B cell (primary cell): ENCODE data around the gene NSD1. TPM values are rescaled to one million over a fixed set of nuclear protein-coding genes. Genes with fewer than 3 reads are reported as not detected.
A peak's percentile ranks its signal among the peaks of the same experiment; 100 is the strongest.

Experiments
- ATAC-seq: fragments of 200-7000 bp; cut with Tn5 transposase; one replicate; pipeline ENCODE4 v1.10.0; 2021; ENCODE audit warnings: low read depth, mild to moderate bottlenecking, moderate number of reproducible peaks, moderate library complexity
- CTCF ChIA-PET: fragments of 350-600 bp; sonication (Branson Sonifier 250); formaldehyde crosslinking; loops from one replicate; lab custom pipeline; 2021; ENCODE audit warnings: antibody characterized with exemption, inconsistent platforms; lab: Charles Lee
- POLR2A ChIA-PET: fragments of 350-600 bp; sonication (Branson Sonifier 250); formaldehyde crosslinking; loops from one replicate; lab custom pipeline; 2021; ENCODE audit warnings: antibody characterized with exemption; lab: Charles Lee
- DNase-seq: peaks from one replicate; pipeline ENCODE4 v3.0.0; 2013
- H2AFZ ChIP-seq: 2 replicates; pipeline ENCODE4 v1.6.1; 2012; ENCODE audit warnings: mild to moderate bottlenecking, low read depth, low read length; ENCODE audit not compliant: insufficient read depth, poor library complexity, severe bottlenecking
- H3K27ac ChIP-seq, 2 donors: 1 replicate in 1 of 2; 2 replicates in 1 of 2; pipeline ENCODE4 v1.5.1; 2012 to 2013; ENCODE audit warnings: low read length in 2 of 2, mild to moderate bottlenecking in 2 of 2, moderate library complexity in 1 of 2
- H3K27me3 ChIP-seq, 4 experiments: fragments of 200-600 bp in 1 of 4; sonication (generic) in 1 of 4; replicated peaks in 1 of 4; 1 replicate in 2 of 4; 2 replicates in 2 of 4; pipeline versions ENCODE4 v1.6.1 to v1.7.0; 2013 to 2016; ENCODE audit warnings: low read length in 3 of 4, mild to moderate bottlenecking in 2 of 4, mixed read lengths in 1 of 4, moderate library complexity in 1 of 4; ENCODE audit not compliant: insufficient read depth in 4 of 4, control insufficient read depth in 3 of 4; ENCODE audit errors: control extremely low read depth in 1 of 4
- H3K36me3 ChIP-seq, 2 experiments: replicated peaks in 1 of 2; 1 replicate in 1 of 2; 2 replicates in 1 of 2; pipeline versions ENCODE4 v1.6.1 to v1.7.1; 2013; ENCODE audit warnings: low read length in 1 of 2; ENCODE audit not compliant: insufficient read depth in 2 of 2, control insufficient read depth in 1 of 2; ENCODE audit errors: control extremely low read depth in 1 of 2, extremely low read depth in 1 of 2
- H3K4me1 ChIP-seq, 2 donors: fragments of 200-600 bp in 1 of 2; sonication (generic) in 1 of 2; 1 replicate in 1 of 2; 2 replicates in 1 of 2; pipeline versions ENCODE4 v1.5.1 to v1.6.1; 2013 to 2017; ENCODE audit warnings: low read length in 2 of 2; ENCODE audit not compliant: control insufficient read depth in 2 of 2, insufficient read depth in 2 of 2
- H3K4me2 ChIP-seq: replicated peaks from 2 replicates; pipeline ENCODE3; 2012; ENCODE audit warnings: mild to moderate bottlenecking, low read depth, low read length; ENCODE audit not compliant: poor library complexity, severe bottlenecking
- H3K4me3 ChIP-seq, 5 experiments: fragments of 200-600 bp in 1 of 5; sonication (generic) in 1 of 5; 1 replicate in 3 of 5; 2 replicates in 2 of 5; pipeline versions ENCODE4 v1.5.1 to v1.7.0; 2011 to 2016; ENCODE audit warnings: low read length in 4 of 5, mild to moderate bottlenecking in 4 of 5, low read depth in 2 of 5, control low read depth in 1 of 5, moderate library complexity in 1 of 5; ENCODE audit not compliant: insufficient read depth in 1 of 5; ENCODE audit errors: control extremely low read depth in 1 of 5, extremely low read depth in 1 of 5
- H3K79me2 ChIP-seq: fragments of 200-600 bp; sonication (generic); one replicate; pipeline ENCODE4 v1.6.0; 2016; ENCODE audit warnings: low read length; ENCODE audit not compliant: control insufficient read depth, insufficient read depth
- H3K9ac ChIP-seq: fragments of 200-600 bp; sonication (generic); 2 replicates; pipeline ENCODE4 v1.6.1; 2017; ENCODE audit warnings: mild to moderate bottlenecking, low read length, moderate library complexity
- H3K9me3 ChIP-seq, 3 donors: one replicate each; pipeline versions ENCODE4 v1.6.1 to v1.7.1; 2013; ENCODE audit warnings: low read length in 2 of 3; ENCODE audit not compliant: control insufficient read depth in 2 of 3, insufficient read depth in 1 of 3; ENCODE audit errors: control extremely low read depth in 1 of 3
- H4K20me1 ChIP-seq: 2 replicates; pipeline ENCODE4 v1.6.0; 2012; ENCODE audit warnings: mild to moderate bottlenecking, low read length; ENCODE audit not compliant: insufficient read depth, control insufficient read depth, poor library complexity, severe bottlenecking
- H3K27ac Mint-ChIP-seq: one replicate; pipeline ENCODE4 v1.8.0; 2021; ENCODE audit warnings: mixed read lengths
- H3K27me3 Mint-ChIP-seq: one replicate; pipeline ENCODE4 v1.8.0; 2021; ENCODE audit warnings: mixed read lengths
- H3K4me1 Mint-ChIP-seq: one replicate; pipeline ENCODE4 v1.8.0; 2021; ENCODE audit warnings: mixed read lengths
- H3K4me3 Mint-ChIP-seq: one replicate; pipeline ENCODE4 v1.8.0; 2021; ENCODE audit warnings: mixed read lengths
- H3K9me3 Mint-ChIP-seq: one replicate; pipeline ENCODE4 v1.8.0; 2022; ENCODE audit warnings: mixed read lengths; ENCODE audit not compliant: insufficient read depth
- EZH2 ChIP-seq: IDR thresholded peaks from 2 replicates; pipeline ENCODE4 v1.6.1; 2012; ENCODE audit warnings: borderline replicate concordance, low read depth, mild to moderate bottlenecking, moderate library complexity, low read length; ENCODE audit not compliant: insufficient read depth, poor library complexity, severe bottlenecking
- WGBS: methylation state at CpG from one replicate; pipeline ENCODE4 v1.1.5; 2013; ENCODE audit warnings: missing lambda C conversion rate; ENCODE audit not compliant: insufficient coverage; 5-methylcytosine and 5-hydroxymethylcytosine counted together
- intact Hi-C: fragments of 100-400 bp; cut with micrococcal nuclease; formaldehyde crosslinking; loops from one replicate; pipeline ENCODE4 v1.10.0; 2022
- polyA plus RNA-seq: library from polyadenylated mRNA; depleted of rRNA; stranded (reverse); fragments of >200 nt; gene quantifications from 2 replicates; pipeline ENCODE4 v1.2.3, GENCODE V29; 2012
- total RNA-seq, 2 donors: library from RNA; stranded (reverse); fragments of 120-200 nt in 1 of 2; gene quantifications; 1 replicate in 1 of 2; 2 replicates in 1 of 2; pipeline versions ENCODE4 v1.2.3 to v1.2.4, GENCODE V29; 2013 to 2022
- TF ChIP-seq, protein P1 (sequence below): fragments of 200-600 bp; IDR thresholded peaks from one replicate; pipeline ENCODE4 v1.8.0; 2022; ENCODE audit warnings: antibody characterized with exemption, mild to moderate bottlenecking

The NSD1 gene
- total and polyA plus RNA-seq, 2 donors (not counting 1 experiment from before 2014, with no cell fraction given), result 10.8 to 145 TPM

DNA sequence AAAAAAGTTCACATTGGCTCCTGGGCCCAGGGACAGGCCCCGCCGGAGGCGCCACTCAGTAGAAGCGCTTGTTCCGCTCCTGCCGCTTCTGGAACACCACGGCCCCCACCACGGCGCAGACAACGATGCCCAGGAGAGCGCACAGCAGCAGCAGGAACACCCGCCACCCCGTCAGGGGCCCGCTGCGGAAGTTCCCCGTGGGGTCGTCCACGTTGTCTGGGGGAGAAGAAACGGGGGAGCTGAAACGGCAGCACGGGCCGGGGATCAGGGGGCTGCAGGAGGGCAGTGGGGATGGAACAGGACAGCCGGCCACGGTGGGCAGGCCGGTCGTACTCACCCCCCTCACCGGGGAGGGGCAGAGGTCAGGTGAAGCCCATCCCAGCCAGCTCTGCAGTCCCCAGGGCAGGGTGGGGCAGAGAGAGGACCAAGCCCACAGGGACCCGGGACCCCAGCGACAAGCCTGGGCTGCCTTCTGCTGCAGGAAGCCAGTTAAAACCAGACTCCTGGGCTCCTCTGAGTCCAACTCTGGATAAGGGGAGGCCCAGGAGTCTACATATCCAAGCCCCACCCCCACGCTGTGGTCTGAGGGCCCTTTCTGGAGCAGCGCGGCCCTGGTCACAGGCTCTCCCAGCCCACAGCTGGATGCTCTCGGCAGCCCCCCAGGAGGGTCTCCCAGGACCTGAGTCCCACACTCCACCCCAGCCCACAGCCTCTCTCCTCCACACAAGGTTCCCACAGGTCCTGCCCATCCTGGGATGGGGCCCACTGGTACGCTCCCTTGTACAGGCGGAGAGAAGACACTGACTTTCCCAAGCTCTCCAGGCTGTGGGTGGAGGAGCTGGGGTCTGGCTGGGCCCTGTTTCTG is 198.7 kb downstream of the NSD1 start:
- 29% methylated on average over 33 of the region's 35 CpGs for WGBS
- peak overlapping the region; percentile 49 for H3K4me3 Mint-ChIP-seq
- ChIA-PET CTCF (interaction anchor here (0.7 to 1.5 kb wide), 6 partner anchors 14 to 169 kb away, joined by 3 to 4 read pairs (median 3); no protein-coding TSS in a partner anchor), POLR2A (no interaction called here)
- Histone ChIP-seq H3K79me2 (peaks cover 14% of the 10 kb centered on the region), H3K36me3 (peaks cover 2 to 69% of the 10 kb centered on the region in 2 experiments), H3K4me1 (peaks cover 16 to 25% of the 10 kb centered on the region in 2 donors), H3K9me3 (no peaks in the 10 kb centered on the region), H3K9ac (no peak overlapping the region), H4K20me1 (peaks cover 17% of the 10 kb centered on the region), H3K27me3 (no peaks in the 10 kb centered on the region), H2AFZ (peak overlapping the region; percentile 54), H3K4me3 (no peak overlapping the region), H3K27ac (peak overlapping the region; percentile 15 to 65), H3K4me2 (peak overlapping the region; percentile 62)
- no peaks in the 10 kb centered on the region for H3K9me3 Mint-ChIP-seq
- peaks cover 25% of the 10 kb centered on the region for H3K4me1 Mint-ChIP-seq
- DNase-seq, result no peak
- H3K27me3 Mint-ChIP-seq, result no peaks in the 10 kb centered on the region
- peak overlapping the region; percentile 63 for H3K27ac Mint-ChIP-seq
- intact Hi-C loops, result no loop called here
- peak; percentile 15 for ATAC-seq
- no peak for TF ChIP-seq EZH2
- TF ChIP-seq, protein P1, sequence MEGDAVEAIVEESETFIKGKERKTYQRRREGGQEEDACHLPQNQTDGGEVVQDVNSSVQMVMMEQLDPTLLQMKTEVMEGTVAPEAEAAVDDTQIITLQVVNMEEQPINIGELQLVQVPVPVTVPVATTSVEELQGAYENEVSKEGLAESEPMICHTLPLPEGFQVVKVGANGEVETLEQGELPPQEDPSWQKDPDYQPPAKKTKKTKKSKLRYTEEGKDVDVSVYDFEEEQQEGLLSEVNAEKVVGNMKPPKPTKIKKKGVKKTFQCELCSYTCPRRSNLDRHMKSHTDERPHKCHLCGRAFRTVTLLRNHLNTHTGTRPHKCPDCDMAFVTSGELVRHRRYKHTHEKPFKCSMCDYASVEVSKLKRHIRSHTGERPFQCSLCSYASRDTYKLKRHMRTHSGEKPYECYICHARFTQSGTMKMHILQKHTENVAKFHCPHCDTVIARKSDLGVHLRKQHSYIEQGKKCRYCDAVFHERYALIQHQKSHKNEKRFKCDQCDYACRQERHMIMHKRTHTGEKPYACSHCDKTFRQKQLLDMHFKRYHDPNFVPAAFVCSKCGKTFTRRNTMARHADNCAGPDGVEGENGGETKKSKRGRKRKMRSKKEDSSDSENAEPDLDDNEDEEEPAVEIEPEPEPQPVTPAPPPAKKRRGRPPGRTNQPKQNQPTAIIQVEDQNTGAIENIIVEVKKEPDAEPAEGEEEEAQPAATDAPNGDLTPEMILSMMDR, result no peak

DNA sequence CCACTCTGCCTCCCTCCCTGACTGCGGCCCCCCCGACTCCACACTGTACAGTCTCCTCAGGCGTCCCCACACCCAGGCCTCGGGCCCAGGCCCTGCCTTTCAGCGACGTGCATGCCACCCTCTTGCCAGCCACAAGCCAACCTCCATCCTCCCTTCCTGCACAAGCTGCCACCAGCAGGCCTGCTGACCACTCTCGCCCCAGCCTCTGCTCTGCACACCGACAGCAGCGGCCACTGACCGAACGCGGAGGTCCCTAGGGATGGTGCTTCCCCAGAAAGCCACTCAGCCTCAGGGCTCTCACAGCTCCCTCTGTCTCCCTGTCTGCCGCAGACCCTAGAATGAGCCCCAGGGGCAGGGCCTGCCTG is 199.3 kb downstream of the NSD1 start:
- H3K9me3 Mint-ChIP-seq, result no peaks in the 10 kb centered on the region
- intact Hi-C loops, result no loop called here
- Histone ChIP-seq H3K4me3 (no peak overlapping the region), H3K27me3 (no peaks in the 10 kb centered on the region), H3K9ac (no peak overlapping the region), H4K20me1 (peaks cover 21% of the 10 kb centered on the region), H3K36me3 (peaks cover 0 to 75% of the 10 kb centered on the region in 2 experiments), H3K9me3 (no peaks in the 10 kb centered on the region), H3K79me2 (peaks cover 20% of the 10 kb centered on the region), H3K27ac (peak overlapping the region in 1 of 2 donors; percentile 65), H2AFZ (no peak overlapping the region), H3K4me1 (peaks cover 16 to 25% of the 10 kb centered on the region in 2 donors), H3K4me2 (no peak overlapping the region)
- TF ChIP-seq, protein P1, result no peak
- no peak for TF ChIP-seq EZH2
- WGBS, result 78% methylated on average over 13 of the region's 13 CpGs
- no peaks in the 10 kb centered on the region for H3K27me3 Mint-ChIP-seq
- H3K27ac Mint-ChIP-seq, result peak overlapping the region; percentile 56
- DNase-seq (no peak), ATAC-seq (no peak)
- peaks cover 25% of the 10 kb centered on the region for H3K4me1 Mint-ChIP-seq
- H3K4me3 Mint-ChIP-seq, result no peak overlapping the region
- POLR2A ChIA-PET, result no interaction called here
- CTCF ChIA-PET, result interaction anchor here (0.7 to 1.6 kb wide), 5 partner anchors 15 to 25 kb away, joined by 3 to 7 read pairs (median 3); no protein-coding TSS in a partner anchor
